ENCODE measurements around the gene GHDC.

- TF ChIP-seq POLR2A (IDR thresholded peaks at IDR 0.05) (no peak), CTCF (IDR thresholded peaks at IDR 0.05) (no peak)
Observed at GRCh38 chr17:42202159-42202558, 7.9 kb upstream of the GHDC start.

Measured in right lobe of liver (tissue), 4 donors.